GM18508 (cell line): Measurements from ENCODE around the gene AZIN2.
"Not testable (repeated sequence)": the region's sequence is repeated elsewhere in the genome, so short reads cannot be mapped to it uniquely, and the experiment has no call there.

ENCODE experiments used
- ATAC-seq: cut with Tn5 transposase; IDR thresholded peaks from one replicate; pipeline ENCODE4 v1.9.1; 2021; ENCODE audit warnings: moderate number of reproducible peaks; ENCODE audit not compliant: insufficient read depth, unreplicated experiment

Gene AZIN2

GRCh38 chr1:33092438-33092837, 11.5 kb downstream of the AZIN2 start:
- ATAC-seq = no peak

GRCh38 chr1:33093004-33093403, 12.1 kb downstream of the AZIN2 start:
- no peak for ATAC-seq

GRCh38 chr1:33094486-33094885, 13.5 kb downstream of the AZIN2 start:
- no peak for ATAC-seq

- no peak for ATAC-seq
Observed at GRCh38 chr1:33094971-33095604, 14.1 kb downstream of the AZIN2 start.

GRCh38 chr1:33096363-33097005, 15.5 kb downstream of the AZIN2 start:
- ATAC-seq = no peak

- ATAC-seq = no peak
Observed at GRCh38 chr1:33097137-33097611, 16.2 kb downstream of the AZIN2 start.

- ATAC-seq = no peak
Observed at GRCh38 chr1:33097762-33098161, 16.8 kb downstream of the AZIN2 start.

GRCh38 chr1:33098371-33098770, 17.4 kb downstream of the AZIN2 start:
- ATAC-seq = no peak

GRCh38 chr1:33099290-33100118, 18.6 kb downstream of the AZIN2 start:
- no peak for ATAC-seq

GRCh38 chr1:33100119-33100415, 19.1 kb downstream of the AZIN2 start:
- ATAC-seq = not testable (repeated sequence)

- ATAC-seq = no peak
Observed at GRCh38 chr1:33110477-33110876, 29.5 kb downstream of the AZIN2 start.

GRCh38 chr1:33111965-33112364, 31.0 kb downstream of the AZIN2 start:
- no peak for ATAC-seq

GRCh38 chr1:33117440-33118085, 36.6 kb downstream of the AZIN2 start:
- no peak for ATAC-seq

- ATAC-seq = no peak
Observed at GRCh38 chr1:33118274-33118673, 37.3 kb downstream of the AZIN2 start.

GRCh38 chr1:33119050-33119449, 38.1 kb downstream of the AZIN2 start:
- no peak for ATAC-seq

GRCh38 chr1:33119532-33120217, 38.7 kb downstream of the AZIN2 start:
- ATAC-seq = no peak

GRCh38 chr1:33120436-33121231, 39.7 kb downstream of the AZIN2 start:
- ATAC-seq = no peak

GRCh38 chr1:33121728-33122127, 40.8 kb downstream of the AZIN2 start:
- ATAC-seq = no peak

GRCh38 chr1:33122483-33123178, 41.7 kb downstream of the AZIN2 start:
- ATAC-seq = no peak
